ENCODE measurements around the gene PERP.

Gene PERP

GRCh38 chr6:138093632-138094031, 13.6 kb downstream of the PERP start:
- peaks cover 3% of the 10 kb centered on the region; the same call in 1 of the 2 replicates for H3K9me3 ChIP-seq (ENCODE audit: insufficient read depth, low read length)
- no peaks in the 10 kb centered on the region for H3K27me3 ChIP-seq (ENCODE audit: insufficient read depth, insufficient read length)
- TF ChIP-seq ZNF274 (IDR thresholded peaks at IDR 0.05; ENCODE audit: low read depth, low read length) (no peak), SUZ12 (IDR thresholded peaks at IDR 0.05; ENCODE audit: extremely low read depth, insufficient read depth, insufficient read length) (no peak), YY1 (IDR thresholded peaks at IDR 0.05; ENCODE audit: insufficient read depth, insufficient read length) (no peak)
- H3K9ac ChIP-seq (ENCODE audit: insufficient read length, low read depth) = no peak overlapping the region
- no peak for DNase-seq (ENCODE audit: low read depth, low spot score)
- no peaks in the 10 kb centered on the region for H3K4me1 ChIP-seq (ENCODE audit: insufficient read depth, insufficient read length)
- H3K4me3 ChIP-seq (ENCODE audit: insufficient read length, low read depth) = no peak overlapping the region
- peaks cover 42% of the 10 kb centered on the region for H3K36me3 ChIP-seq (ENCODE audit: insufficient read depth, insufficient read length, low read length)

DNA sequence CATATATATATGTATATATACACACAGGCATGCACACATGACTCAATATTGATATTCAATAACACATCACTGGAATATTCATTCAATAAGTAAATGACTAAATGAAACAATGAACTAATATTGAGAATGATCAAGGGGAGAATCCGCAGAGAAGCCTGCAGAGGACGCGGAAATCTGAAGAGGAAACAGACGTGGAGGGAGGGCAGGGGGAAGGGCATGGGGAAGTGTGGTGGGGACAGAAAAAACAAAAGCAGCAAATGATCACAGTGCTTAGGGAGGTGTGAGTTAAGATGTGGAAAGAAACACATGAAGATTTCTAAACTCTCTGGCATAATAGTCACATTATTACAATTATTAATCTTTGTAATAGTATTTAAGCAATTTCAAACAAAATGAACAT, 14.5 kb downstream of the PERP start:
- Histone ChIP-seq H3K36me3 (ENCODE audit: insufficient read depth, insufficient read length, low read length) (peaks cover 35% of the 10 kb centered on the region), H3K27me3 (ENCODE audit: insufficient read depth, insufficient read length) (no peaks in the 10 kb centered on the region), H3K9ac (ENCODE audit: insufficient read length, low read depth) (no peak overlapping the region), H3K9me3 (ENCODE audit: insufficient read depth, low read length) (no peaks in the 10 kb centered on the region), H3K4me3 (ENCODE audit: insufficient read length, low read depth) (no peak overlapping the region), H3K4me1 (ENCODE audit: insufficient read depth, insufficient read length) (no peaks in the 10 kb centered on the region)
- DNase-seq (ENCODE audit: low read depth, low spot score) = no peak
- no peak for TF ChIP-seq ZNF274 (IDR thresholded peaks at IDR 0.05; ENCODE audit: low read depth, low read length)
- no peak for TF ChIP-seq YY1 (IDR thresholded peaks at IDR 0.05; ENCODE audit: insufficient read depth, insufficient read length)

DNA sequence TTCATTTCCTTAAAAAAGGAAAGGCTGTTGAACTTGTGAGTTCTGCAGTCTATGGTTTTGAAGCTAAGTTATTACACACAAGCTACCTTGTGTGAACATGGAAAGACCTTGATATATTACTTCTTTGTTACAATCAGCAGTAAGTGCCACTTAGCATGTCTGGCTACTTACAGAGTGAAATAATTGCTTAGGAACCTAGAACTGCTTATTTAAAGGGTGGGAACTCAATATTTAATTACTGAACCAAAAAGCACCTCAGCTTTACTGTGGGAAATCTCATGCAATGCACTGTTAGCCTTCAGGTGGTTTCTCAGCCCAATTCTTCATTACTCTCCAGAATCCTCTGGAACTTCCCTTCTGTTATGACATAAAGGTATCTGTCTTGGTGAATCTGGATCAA, 17.9 kb downstream of the PERP start:
- Histone ChIP-seq H3K4me1 (ENCODE audit: insufficient read depth, insufficient read length) (no peaks in the 10 kb centered on the region), H3K9me3 (ENCODE audit: insufficient read depth, low read length) (no peaks in the 10 kb centered on the region), H3K27me3 (ENCODE audit: insufficient read depth, insufficient read length) (no peaks in the 10 kb centered on the region), H3K36me3 (ENCODE audit: insufficient read depth, insufficient read length, low read length) (peaks cover 20% of the 10 kb centered on the region), H3K4me3 (ENCODE audit: insufficient read length, low read depth) (no peak overlapping the region), H3K9ac (ENCODE audit: insufficient read length, low read depth) (no peak overlapping the region)
- no peak for TF ChIP-seq YY1 (IDR thresholded peaks at IDR 0.05; ENCODE audit: insufficient read depth, insufficient read length)
- no peak for TF ChIP-seq ZNF274 (IDR thresholded peaks at IDR 0.05; ENCODE audit: low read depth, low read length)
- no peak for TF ChIP-seq SUZ12 (IDR thresholded peaks at IDR 0.05; ENCODE audit: extremely low read depth, insufficient read depth, insufficient read length)
- DNase-seq (ENCODE audit: low read depth, low spot score) = no peak

- H3K9ac ChIP-seq (ENCODE audit: insufficient read length, low read depth) = no peak overlapping the region
- no peaks in the 10 kb centered on the region for H3K27me3 ChIP-seq (ENCODE audit: insufficient read depth, insufficient read length)
- H3K9me3 ChIP-seq (ENCODE audit: insufficient read depth, low read length) = no peaks in the 10 kb centered on the region
- peaks cover 20% of the 10 kb centered on the region for H3K36me3 ChIP-seq (ENCODE audit: insufficient read depth, insufficient read length, low read length)
- no peaks in the 10 kb centered on the region for H3K4me1 ChIP-seq (ENCODE audit: insufficient read depth, insufficient read length)
- TF ChIP-seq YY1 (IDR thresholded peaks at IDR 0.05; ENCODE audit: insufficient read depth, insufficient read length) (no peak), ZNF274 (IDR thresholded peaks at IDR 0.05; ENCODE audit: low read depth, low read length) (no peak), SUZ12 (IDR thresholded peaks at IDR 0.05; ENCODE audit: extremely low read depth, insufficient read depth, insufficient read length) (no peak)
- DNase-seq (ENCODE audit: low read depth, low spot score) = no peak
- no peak overlapping the region for H3K4me3 ChIP-seq (ENCODE audit: insufficient read length, low read depth)
Observed at GRCh38 chr6:138088326-138088762, 18.9 kb downstream of the PERP start.

GRCh38 chr6:138087593-138088325, 19.5 kb downstream of the PERP start:
- no peaks in the 10 kb centered on the region for H3K4me1 ChIP-seq (ENCODE audit: insufficient read depth, insufficient read length)
- no peak for DNase-seq (ENCODE audit: low read depth, low spot score)
- no peaks in the 10 kb centered on the region for H3K9me3 ChIP-seq (ENCODE audit: insufficient read depth, low read length)
- no peak overlapping the region for H3K9ac ChIP-seq (ENCODE audit: insufficient read length, low read depth)
- H3K27me3 ChIP-seq (ENCODE audit: insufficient read depth, insufficient read length) = no peaks in the 10 kb centered on the region
- H3K4me3 ChIP-seq (ENCODE audit: insufficient read length, low read depth) = no peak overlapping the region
- H3K36me3 ChIP-seq (ENCODE audit: insufficient read depth, insufficient read length, low read length) = peaks cover 20% of the 10 kb centered on the region
- TF ChIP-seq ZNF274 (IDR thresholded peaks at IDR 0.05; ENCODE audit: low read depth, low read length) (no peak), SUZ12 (IDR thresholded peaks at IDR 0.05; ENCODE audit: extremely low read depth, insufficient read depth, insufficient read length) (no peak), YY1 (IDR thresholded peaks at IDR 0.05; ENCODE audit: insufficient read depth, insufficient read length) (no peak)

DNA sequence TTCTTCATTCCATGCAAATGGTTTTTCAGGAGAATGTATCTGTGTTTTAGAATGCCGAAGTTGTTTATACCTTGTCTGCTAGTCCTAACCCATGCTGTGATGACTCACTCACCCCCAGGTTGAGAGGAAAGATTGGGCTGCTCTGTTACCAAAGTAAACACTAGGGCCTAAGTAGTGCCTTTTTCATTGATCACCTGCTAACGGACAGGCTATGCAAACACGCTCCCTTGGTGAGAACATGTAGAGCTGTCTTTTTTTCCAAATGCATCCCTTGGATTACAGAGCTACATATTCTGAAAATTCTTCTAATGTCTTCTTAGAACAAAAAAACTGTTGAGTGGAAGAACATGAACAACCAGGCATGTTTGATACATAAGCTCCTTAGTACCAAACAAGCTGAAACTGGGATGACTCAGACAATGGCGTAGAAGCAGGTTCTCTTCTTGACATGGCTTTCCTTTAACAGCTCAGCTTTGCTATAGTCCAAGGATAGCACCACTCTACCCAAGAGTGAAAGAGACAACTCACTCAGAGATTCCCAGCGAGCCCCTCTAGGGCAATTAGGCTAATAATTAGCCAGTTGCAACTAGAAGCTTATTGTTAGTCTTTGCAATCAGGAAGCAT, 20.5 kb downstream of the PERP start:
- Histone ChIP-seq H3K9me3 (ENCODE audit: insufficient read depth, low read length) (no peaks in the 10 kb centered on the region), H3K4me1 (ENCODE audit: insufficient read depth, insufficient read length) (no peaks in the 10 kb centered on the region), H3K27me3 (ENCODE audit: insufficient read depth, insufficient read length) (no peaks in the 10 kb centered on the region), H3K9ac (ENCODE audit: insufficient read length, low read depth) (no peak overlapping the region), H3K4me3 (ENCODE audit: insufficient read length, low read depth) (no peak overlapping the region), H3K36me3 (ENCODE audit: insufficient read depth, insufficient read length, low read length) (peaks cover 14% of the 10 kb centered on the region)
- no peak for TF ChIP-seq ZNF274 (IDR thresholded peaks at IDR 0.05; ENCODE audit: low read depth, low read length)
- no peak for TF ChIP-seq SUZ12 (IDR thresholded peaks at IDR 0.05; ENCODE audit: extremely low read depth, insufficient read depth, insufficient read length)
- TF ChIP-seq YY1 (IDR thresholded peaks at IDR 0.05; ENCODE audit: insufficient read depth, insufficient read length) = no peak
- peak; percentile 77 for DNase-seq (ENCODE audit: low read depth, low spot score)

- H3K4me3 ChIP-seq (ENCODE audit: insufficient read length, low read depth) = no peak overlapping the region
- no peaks in the 10 kb centered on the region for H3K4me1 ChIP-seq (ENCODE audit: insufficient read depth, insufficient read length)
- H3K36me3 ChIP-seq (ENCODE audit: insufficient read depth, insufficient read length, low read length) = peaks cover 9% of the 10 kb centered on the region
- H3K9ac ChIP-seq (ENCODE audit: insufficient read length, low read depth) = no peak overlapping the region
- no peaks in the 10 kb centered on the region for H3K9me3 ChIP-seq (ENCODE audit: insufficient read depth, low read length)
- no peaks in the 10 kb centered on the region for H3K27me3 ChIP-seq (ENCODE audit: insufficient read depth, insufficient read length)
- TF ChIP-seq YY1 (IDR thresholded peaks at IDR 0.05; ENCODE audit: insufficient read depth, insufficient read length) = no peak
- no peak for TF ChIP-seq SUZ12 (IDR thresholded peaks at IDR 0.05; ENCODE audit: extremely low read depth, insufficient read depth, insufficient read length)
- no peak for TF ChIP-seq ZNF274 (IDR thresholded peaks at IDR 0.05; ENCODE audit: low read depth, low read length)
- no peak for DNase-seq (ENCODE audit: low read depth, low spot score)
Observed at GRCh38 chr6:138085839-138086222, 21.4 kb downstream of the PERP start.

Measured in NT2/D1 (cell line).